GM12865 (cell line): Measurements from ENCODE around the gene MRAS.

Experiments
- DNase-seq: peaks from one replicate; pipeline ENCODE4 v3.0.0; 2010; ENCODE audit warnings: low read depth
- H3K4me3 ChIP-seq: 2 replicates; pipeline ENCODE4 v1.5.1; 2011; ENCODE audit warnings: mild to moderate bottlenecking, low read depth, low read length, control low read depth
- CTCF ChIP-seq: IDR thresholded peaks from 2 replicates; pipeline ENCODE4 v1.5.1; 2011; ENCODE audit warnings: low read length, control low read depth, low read depth, inconsistent platforms; ENCODE audit not compliant: insufficient read depth; ENCODE audit errors: missing control alignments

The MRAS gene

DNA sequence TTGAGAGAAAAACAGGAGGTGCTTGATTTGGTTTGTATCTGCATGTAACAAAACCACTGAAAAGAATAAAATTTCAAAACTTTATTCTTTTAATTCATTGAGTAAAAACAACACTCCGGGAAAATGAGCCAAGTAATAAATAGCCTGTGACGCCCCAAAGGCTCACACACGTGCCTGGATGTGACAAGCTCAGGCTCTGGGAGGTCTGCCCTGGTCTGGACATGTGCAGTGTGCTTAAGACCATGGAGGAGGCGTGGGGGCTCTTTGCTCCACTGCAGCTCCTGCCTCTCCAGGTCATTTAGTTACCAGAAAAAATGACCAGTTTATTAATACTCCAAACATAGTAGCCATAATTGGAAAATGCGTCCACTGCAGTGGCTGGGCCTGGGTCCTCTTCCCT is 10.1 kb upstream of the MRAS start:
- TF ChIP-seq CTCF, result no peak
- DNase-seq, result no peak
- no peak overlapping the region for H3K4me3 ChIP-seq

DNA sequence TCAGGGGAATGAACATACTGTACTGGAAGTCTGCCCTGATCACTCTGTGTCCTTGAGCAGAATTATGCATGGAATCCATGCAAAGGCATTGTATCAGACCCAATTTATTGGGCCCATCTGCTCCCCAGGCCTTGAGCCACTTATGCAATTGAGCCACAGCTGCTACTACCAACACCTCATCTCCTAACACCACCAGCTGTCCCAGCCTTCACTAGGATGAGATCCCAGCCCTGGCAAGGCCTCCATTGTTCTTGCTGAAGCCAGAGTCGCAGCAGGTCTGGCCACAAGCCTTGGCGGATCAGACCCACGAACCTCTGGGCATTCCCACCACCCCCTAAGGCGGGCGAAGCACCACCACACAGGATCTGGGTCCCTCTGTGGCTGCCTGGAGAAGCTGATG is 9.6 kb upstream of the MRAS start:
- no peak for TF ChIP-seq CTCF
- no peak for DNase-seq
- no peak overlapping the region for H3K4me3 ChIP-seq

- no peak for DNase-seq
- no peak overlapping the region for H3K4me3 ChIP-seq
- no peak for TF ChIP-seq CTCF
Measured at GRCh38 chr3:138340511-138340910, 7.9 kb upstream of the MRAS start.

DNA sequence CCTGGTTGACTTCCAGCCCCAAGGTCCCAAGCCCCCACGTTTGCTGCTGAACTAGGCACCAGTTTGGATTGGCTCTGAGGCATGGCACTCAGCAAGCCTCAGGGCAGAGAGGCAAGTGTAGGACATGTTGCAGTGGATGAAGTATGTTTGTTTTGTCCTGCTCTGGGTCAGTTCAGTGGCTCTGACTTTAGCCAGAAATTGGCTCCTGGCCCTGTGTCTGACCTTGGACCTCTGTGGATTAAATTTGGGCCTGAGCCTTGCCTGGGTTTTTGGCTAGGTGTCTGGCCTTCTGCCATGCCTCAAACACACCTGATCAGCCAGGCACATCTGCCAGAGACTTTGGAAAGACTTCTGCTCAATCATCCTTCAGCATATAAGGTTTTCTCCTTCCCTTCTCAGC is 3.6 kb upstream of the MRAS start:
- TF ChIP-seq CTCF, result no peak
- DNase-seq, result no peak
- no peak overlapping the region for H3K4me3 ChIP-seq

- no peak for TF ChIP-seq CTCF
- DNase-seq, result no peak
- H3K4me3 ChIP-seq, result no peak overlapping the region
Measured at GRCh38 chr3:138348754-138349739, 668 bp downstream of the MRAS start.

DNA sequence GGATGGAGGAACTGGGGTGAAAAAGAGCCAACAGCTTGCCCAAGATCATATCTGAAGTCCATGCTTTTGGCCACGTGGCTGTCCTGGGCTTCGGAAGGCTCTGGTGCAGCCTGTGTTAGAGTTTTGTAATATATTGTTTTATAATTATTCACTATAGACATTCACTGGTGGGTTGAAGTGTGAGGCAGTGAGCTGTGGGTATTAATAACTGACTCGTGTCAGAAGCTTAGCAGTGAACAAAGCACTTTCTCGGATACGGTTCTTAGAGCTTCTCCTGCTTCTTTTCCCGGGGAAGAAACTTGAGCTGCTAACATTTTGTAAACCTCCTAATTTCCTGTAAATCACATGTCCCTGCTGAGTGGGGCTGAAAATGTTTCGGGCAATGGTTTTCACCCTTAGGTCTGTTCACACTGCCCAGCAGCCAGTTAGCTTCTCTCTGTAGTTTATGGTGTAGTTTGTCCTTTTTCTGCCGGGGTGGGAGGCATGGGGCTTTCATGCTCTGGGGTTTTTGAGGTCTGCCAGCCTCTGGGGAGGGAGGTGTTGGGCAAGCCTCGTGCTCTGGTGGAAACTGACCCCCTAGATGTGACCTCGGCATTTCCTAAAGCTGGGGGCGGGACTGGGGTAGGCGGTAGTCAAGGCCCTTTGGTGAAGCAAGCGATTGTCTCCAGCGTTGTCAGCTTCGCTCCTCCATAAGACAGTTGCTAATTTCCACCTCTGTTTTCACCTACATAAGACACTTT is 1.7 kb downstream of the MRAS start:
- DNase-seq, result no peak
- no peak overlapping the region for H3K4me3 ChIP-seq

More for the DNA sequence above, 1.7 kb downstream of the MRAS start:
- TF ChIP-seq CTCF, result no peak
